Natural killer cell (primary cell): ENCODE results near the gene CORIN. TPM values are rescaled to one million over a fixed set of nuclear protein-coding genes. Genes with fewer than 3 reads are reported as not detected.
A peak's percentile ranks its signal among the peaks of the same experiment; 100 is the strongest.

ENCODE experiments used
- ATAC-seq, 3 donors: fragments of 150-1000 bp in 2 of 3; fragments of 200-7000 bp in 1 of 3; cut with Tn5 transposase; 1 replicate in 1 of 3; 2 replicates in 2 of 3; pipeline ENCODE4 v1.10.0; 2021; ENCODE audit warnings: mild to moderate bottlenecking in 2 of 3, moderate library complexity in 2 of 3
- DNase-seq, 2 donors: peaks; one replicate each; pipeline versions ENCODE4 v3.0.0 to v3.0.0-alpha.2; 2013 to 2021; ENCODE audit warnings: mixed read lengths in 1 of 2
- H3K27ac ChIP-seq: one replicate; pipeline ENCODE4 v1.5.1; 2013; ENCODE audit warnings: mild to moderate bottlenecking, low read length
- H3K27me3 ChIP-seq: one replicate; pipeline ENCODE4 v1.6.1; 2013; ENCODE audit warnings: low read length; ENCODE audit not compliant: control insufficient read depth, insufficient read depth
- H3K36me3 ChIP-seq: one replicate; pipeline ENCODE4 v1.6.1; 2013; ENCODE audit warnings: low read length; ENCODE audit not compliant: control insufficient read depth, insufficient read depth
- H3K4me1 ChIP-seq: one replicate; pipeline ENCODE4 v1.6.1; 2013; ENCODE audit warnings: low read length; ENCODE audit not compliant: control insufficient read depth, insufficient read depth
- H3K4me3 ChIP-seq: one replicate; pipeline ENCODE4 v1.5.1; 2013; ENCODE audit warnings: low read length
- H3K9me3 ChIP-seq: one replicate; pipeline ENCODE4 v1.6.1; 2013; ENCODE audit warnings: low read length; ENCODE audit not compliant: control insufficient read depth, insufficient read depth
- H3K27ac Mint-ChIP-seq, 2 donors: one replicate each; pipeline ENCODE4 v1.8.0; 2022; ENCODE audit warnings: mild to moderate bottlenecking in 2 of 2, mixed read lengths in 2 of 2, moderate library complexity in 1 of 2
- H3K27me3 Mint-ChIP-seq, 2 donors: one replicate each; pipeline ENCODE4 v1.8.0; 2022; ENCODE audit warnings: low read depth in 2 of 2, mixed read lengths in 2 of 2
- H3K36me3 Mint-ChIP-seq: one replicate; pipeline ENCODE4 v1.8.0; 2022; ENCODE audit warnings: mixed read lengths
- H3K4me1 Mint-ChIP-seq, 2 donors: one replicate each; pipeline ENCODE4 v1.8.0; 2022; ENCODE audit warnings: mixed read lengths in 2 of 2
- H3K4me3 Mint-ChIP-seq: one replicate; pipeline ENCODE4 v1.8.0; 2022; ENCODE audit warnings: mild to moderate bottlenecking, moderate library complexity, mixed read lengths
- H3K9me3 Mint-ChIP-seq, 2 donors: one replicate each; pipeline ENCODE4 v1.8.0; 2022; ENCODE audit warnings: mixed read lengths in 2 of 2
- WGBS: methylation state at CpG from one replicate; pipeline ENCODE4 v1.1.7; 2013; ENCODE audit warnings: missing lambda C conversion rate; ENCODE audit not compliant: insufficient coverage; 5-methylcytosine and 5-hydroxymethylcytosine counted together
- intact Hi-C: fragments of 100-400 bp; cut with micrococcal nuclease; formaldehyde crosslinking; loops from one replicate; pipeline ENCODE4 v1.14.2; 2022
- total RNA-seq, 4 donors: library from RNA; stranded (reverse); fragments of 120-200 nt in 1 of 4; gene quantifications; one replicate each; pipeline versions ENCODE4 v1.2.3 to v1.2.4, GENCODE V29; 2013 to 2022
- TF ChIP-seq, protein P1 (sequence below): fragments of 200-600 bp; IDR thresholded peaks from one replicate; pipeline ENCODE4 v1.8.0; 2022; ENCODE audit warnings: antibody characterized with exemption

Gene CORIN
- total RNA-seq, 3 donors from 2014 or later (not counting 1 experiment from before 2014, with no cell fraction given) = 0.78 TPM; not detected in 2

DNA sequence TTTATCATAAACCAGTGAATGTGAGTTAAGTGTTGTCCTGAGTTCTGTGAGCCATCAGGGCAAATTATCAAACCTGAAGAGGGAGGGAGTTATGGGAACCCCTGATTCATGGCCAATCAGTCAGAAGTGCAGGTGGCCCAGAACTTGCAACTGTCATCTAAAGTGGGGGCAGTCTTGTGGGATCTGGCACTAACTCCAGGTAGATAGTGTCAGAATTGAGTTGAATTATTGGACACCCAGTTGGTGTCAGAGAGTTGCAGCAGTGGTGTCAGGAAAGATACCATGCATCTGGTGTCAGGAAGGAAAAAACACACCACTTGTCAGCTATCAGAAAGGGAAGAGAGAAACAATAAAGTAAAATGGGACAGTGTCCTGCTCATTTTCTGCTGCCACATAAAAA is 8.4 kb downstream of the CORIN start:
- H3K27ac ChIP-seq = no peak overlapping the region
- peaks cover 14 to 19% of the 10 kb centered on the region in 2 donors for H3K27me3 Mint-ChIP-seq
- H3K4me3 Mint-ChIP-seq = no peak overlapping the region

DNA sequence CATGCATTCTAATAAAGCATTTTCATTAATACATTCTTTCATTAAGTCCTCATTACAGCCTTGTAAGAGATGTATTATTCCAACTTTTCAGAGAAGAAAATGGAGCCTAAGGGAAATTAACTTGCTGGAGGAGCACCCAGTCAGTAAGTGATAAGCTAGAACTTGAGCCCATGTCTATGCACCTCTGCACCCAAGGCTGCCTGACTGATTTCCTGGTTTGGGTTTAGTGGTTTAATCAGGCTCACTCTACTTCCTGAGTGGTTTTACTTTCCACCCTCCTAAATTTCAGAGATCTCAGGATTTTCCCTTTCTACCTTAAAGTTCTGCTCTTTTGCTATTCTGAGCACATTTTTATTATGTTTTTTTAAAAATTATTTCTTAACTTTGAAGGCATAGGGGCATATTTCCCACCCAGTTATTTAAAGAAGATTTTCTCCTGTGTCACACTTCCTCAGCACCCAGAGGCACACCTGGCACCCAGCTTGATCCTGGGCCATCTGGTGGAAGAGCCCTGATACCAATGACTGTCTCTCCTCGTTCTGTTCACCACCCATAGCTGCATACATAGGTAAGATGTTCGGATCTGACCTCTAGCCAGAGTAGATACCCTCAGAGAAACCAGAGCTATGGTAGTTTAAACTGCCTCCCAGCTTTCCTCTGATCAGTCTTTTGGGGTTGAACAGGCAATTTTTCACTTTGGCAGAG is 10.4 kb downstream of the CORIN start:
- intact Hi-C loops = no loop called here
- peak in 1 of 3 donors; percentile 45 for ATAC-seq
- WGBS = 48% methylated on average over 2 of the region's 2 CpGs

More for the DNA sequence above, 8.4 kb downstream of the CORIN start:
- peaks cover 23 to 38% of the 10 kb centered on the region in 2 donors for H3K4me1 Mint-ChIP-seq
- H3K4me3 ChIP-seq = no peak overlapping the region
- H3K27me3 ChIP-seq = no peaks in the 10 kb centered on the region
- no peaks in the 10 kb centered on the region for H3K36me3 ChIP-seq
- DNase-seq (no peak), ATAC-seq (no peak)
- no peaks in the 10 kb centered on the region for H3K9me3 ChIP-seq
- no peak overlapping the region for H3K27ac Mint-ChIP-seq
- intact Hi-C loops = no loop called here
- no peaks in the 10 kb centered on the region for H3K36me3 Mint-ChIP-seq
- peaks cover 18% of the 10 kb centered on the region for H3K4me1 ChIP-seq
- TF ChIP-seq, protein P1, sequence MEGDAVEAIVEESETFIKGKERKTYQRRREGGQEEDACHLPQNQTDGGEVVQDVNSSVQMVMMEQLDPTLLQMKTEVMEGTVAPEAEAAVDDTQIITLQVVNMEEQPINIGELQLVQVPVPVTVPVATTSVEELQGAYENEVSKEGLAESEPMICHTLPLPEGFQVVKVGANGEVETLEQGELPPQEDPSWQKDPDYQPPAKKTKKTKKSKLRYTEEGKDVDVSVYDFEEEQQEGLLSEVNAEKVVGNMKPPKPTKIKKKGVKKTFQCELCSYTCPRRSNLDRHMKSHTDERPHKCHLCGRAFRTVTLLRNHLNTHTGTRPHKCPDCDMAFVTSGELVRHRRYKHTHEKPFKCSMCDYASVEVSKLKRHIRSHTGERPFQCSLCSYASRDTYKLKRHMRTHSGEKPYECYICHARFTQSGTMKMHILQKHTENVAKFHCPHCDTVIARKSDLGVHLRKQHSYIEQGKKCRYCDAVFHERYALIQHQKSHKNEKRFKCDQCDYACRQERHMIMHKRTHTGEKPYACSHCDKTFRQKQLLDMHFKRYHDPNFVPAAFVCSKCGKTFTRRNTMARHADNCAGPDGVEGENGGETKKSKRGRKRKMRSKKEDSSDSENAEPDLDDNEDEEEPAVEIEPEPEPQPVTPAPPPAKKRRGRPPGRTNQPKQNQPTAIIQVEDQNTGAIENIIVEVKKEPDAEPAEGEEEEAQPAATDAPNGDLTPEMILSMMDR = no peak
- no peaks in the 10 kb centered on the region for H3K9me3 Mint-ChIP-seq

DNA sequence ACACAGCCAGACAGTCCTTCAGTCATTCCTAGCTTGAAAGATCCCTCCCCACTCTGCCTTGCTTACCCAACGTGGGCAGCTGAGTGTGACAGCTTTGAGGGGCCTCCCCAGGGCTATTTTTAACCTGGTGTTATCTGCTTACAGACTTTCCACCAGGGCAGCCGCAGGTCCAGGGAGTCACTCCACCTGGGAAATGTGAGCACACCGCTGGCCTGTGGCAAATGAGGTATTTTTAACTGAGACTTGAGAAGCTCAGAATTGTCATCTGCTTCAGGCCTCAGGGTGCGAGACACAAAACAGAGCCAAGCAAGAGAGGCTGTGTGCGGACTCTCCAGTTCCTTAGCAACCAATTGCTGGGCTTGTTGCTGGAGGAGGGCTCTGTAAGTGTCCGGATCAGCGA is 13.0 kb downstream of the CORIN start:
- peaks cover 0 to 2% of the 10 kb centered on the region in 2 donors for H3K27me3 Mint-ChIP-seq
- no peak overlapping the region for H3K27ac ChIP-seq
- no peak overlapping the region for H3K4me3 Mint-ChIP-seq
- TF ChIP-seq, protein P1 = no peak
- 76% methylated on average over 7 of the region's 7 CpGs for whole genome bisulfite sequencing
- ATAC-seq (no peak), DNase-seq (no peak)
- intact Hi-C loops = no loop called here
- no peaks in the 10 kb centered on the region for H3K36me3 ChIP-seq
- H3K27me3 ChIP-seq = no peaks in the 10 kb centered on the region
- H3K36me3 Mint-ChIP-seq = no peaks in the 10 kb centered on the region
- H3K4me1 Mint-ChIP-seq = peaks cover 6 to 24% of the 10 kb centered on the region in 2 donors
- no peaks in the 10 kb centered on the region for H3K9me3 Mint-ChIP-seq
- no peaks in the 10 kb centered on the region for H3K9me3 ChIP-seq
- H3K27ac Mint-ChIP-seq = no peak overlapping the region
- no peak overlapping the region for H3K4me3 ChIP-seq
- peaks cover 11% of the 10 kb centered on the region for H3K4me1 ChIP-seq

More for the DNA sequence above, 10.4 kb downstream of the CORIN start:
- H3K9me3 ChIP-seq = no peaks in the 10 kb centered on the region
- Mint-ChIP-seq H3K27ac (no peak overlapping the region), H3K9me3 (no peaks in the 10 kb centered on the region), H3K4me3 (no peak overlapping the region), H3K27me3 (peaks cover 0 to 2% of the 10 kb centered on the region in 2 donors), H3K4me1 (peaks cover 23 to 38% of the 10 kb centered on the region in 2 donors), H3K36me3 (no peaks in the 10 kb centered on the region)
- no peak overlapping the region for H3K27ac ChIP-seq
- TF ChIP-seq, protein P1 = no peak
- DNase-seq = no peak
- no peaks in the 10 kb centered on the region for H3K36me3 ChIP-seq
- H3K4me3 ChIP-seq = no peak overlapping the region
- H3K4me1 ChIP-seq = peaks cover 18% of the 10 kb centered on the region
- no peaks in the 10 kb centered on the region for H3K27me3 ChIP-seq

DNA sequence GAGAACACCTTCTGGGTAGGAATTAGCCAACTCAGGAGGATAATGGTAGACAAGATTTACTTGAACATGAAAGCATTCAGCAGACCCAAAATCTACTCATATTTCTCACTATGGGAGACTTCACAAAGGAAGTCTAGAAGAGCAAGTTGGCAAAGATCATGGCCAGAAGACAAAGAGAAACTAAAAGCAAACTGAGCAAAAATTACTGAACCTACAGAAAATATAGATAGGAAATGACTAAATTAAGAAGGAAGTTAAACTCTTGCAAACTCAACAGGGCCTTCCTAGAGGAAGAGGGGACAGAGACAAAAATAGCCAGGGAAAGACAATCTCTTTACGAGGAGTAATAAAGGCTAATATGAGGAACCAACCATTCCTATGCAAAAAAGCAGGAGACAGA is 18.7 kb downstream of the CORIN start:
- peaks cover 6% of the 10 kb centered on the region for H3K27me3 ChIP-seq
- H3K36me3 ChIP-seq = no peaks in the 10 kb centered on the region
- Mint-ChIP-seq H3K27me3 (peaks cover 8 to 14% of the 10 kb centered on the region in 2 donors), H3K36me3 (no peaks in the 10 kb centered on the region), H3K27ac (peak overlapping the region in 1 of 2 donors; percentile 9), H3K4me3 (no peak overlapping the region), H3K9me3 (no peaks in the 10 kb centered on the region), H3K4me1 (peaks cover 7% of the 10 kb centered on the region in 2 donors)
- ATAC-seq = peak in 1 of 3 donors; percentile 50
- H3K9me3 ChIP-seq = no peaks in the 10 kb centered on the region
- H3K27ac ChIP-seq = no peak overlapping the region
- no peak for DNase-seq
- TF ChIP-seq, protein P1 = no peak
- WGBS = 31% methylated on average over 1 of the region's 1 CpG
- intact Hi-C loops = no loop called here
- no peaks in the 10 kb centered on the region for H3K4me1 ChIP-seq
- no peak overlapping the region for H3K4me3 ChIP-seq
